Colon (tissue), 2 donors: ENCODE results near the gene CLSTN3.
"Not testable (repeated sequence)": the region's sequence is repeated elsewhere in the genome, so short reads cannot be mapped to it uniquely, and the experiment has no call there.

Experiments
- FAIRE-seq: peaks from 2 replicates; lab custom pipeline; 2012; peaks lifted over from hg19 to GRCh38; lab: Jason Lieb, UNC
- donor health status: control.
- donor health status: control.

CLSTN3 gene

GRCh38 chr12:7103837-7104584 is 26.2 kb upstream of the CLSTN3 start:
- FAIRE-seq: no peak

- no peak for FAIRE-seq
Measured at GRCh38 chr12:7106082-7106481, 24.1 kb upstream of the CLSTN3 start.

- FAIRE-seq: not testable (repeated sequence)
Measured at GRCh38 chr12:7107181-7107580, 23.0 kb upstream of the CLSTN3 start.

GRCh38 chr12:7107636-7108002 is 22.6 kb upstream of the CLSTN3 start:
- FAIRE-seq: no peak

GRCh38 chr12:7108003-7108795 is 22.0 kb upstream of the CLSTN3 start:
- FAIRE-seq: no peak

- no peak for FAIRE-seq
Measured at GRCh38 chr12:7108796-7109571, 21.2 kb upstream of the CLSTN3 start, which contains the start of gene C1RL. TSS of gene C1RL (minus strand) at chr12:7109214. CDS start at chr12:7109180, 34 bp downstream.

GRCh38 chr12:7109572-7109920 is 20.6 kb upstream of the CLSTN3 start:
- no peak for FAIRE-seq

- no peak for FAIRE-seq
Measured at GRCh38 chr12:7110661-7111060, 19.5 kb upstream of the CLSTN3 start.

GRCh38 chr12:7112041-7112440 is 18.1 kb upstream of the CLSTN3 start:
- FAIRE-seq: no peak

- no peak for FAIRE-seq
Measured at GRCh38 chr12:7113389-7113871, 16.7 kb upstream of the CLSTN3 start.

GRCh38 chr12:7114008-7114407 is 16.2 kb upstream of the CLSTN3 start:
- no peak for FAIRE-seq

GRCh38 chr12:7114851-7115250 is 15.3 kb upstream of the CLSTN3 start:
- FAIRE-seq: no peak

GRCh38 chr12:7116196-7116595 is 14.0 kb upstream of the CLSTN3 start:
- no peak for FAIRE-seq

GRCh38 chr12:7116916-7117315 is 13.3 kb upstream of the CLSTN3 start:
- no peak for FAIRE-seq

GRCh38 chr12:7117670-7118069 is 12.5 kb upstream of the CLSTN3 start:
- no peak for FAIRE-seq

- FAIRE-seq: no peak
Measured at GRCh38 chr12:7118881-7119280, 11.3 kb upstream of the CLSTN3 start.

- no peak for FAIRE-seq
Measured at GRCh38 chr12:7120166-7120565, 10.0 kb upstream of the CLSTN3 start.

- FAIRE-seq: no peak
Measured at GRCh38 chr12:7121324-7121723, 8.8 kb upstream of the CLSTN3 start.

- FAIRE-seq: no peak
Measured at GRCh38 chr12:7122811-7123769, 7.1 kb upstream of the CLSTN3 start.

GRCh38 chr12:7123806-7124522 is 6.2 kb upstream of the CLSTN3 start:
- FAIRE-seq: no peak
